ENCODE data around the gene EIF5B. TPM values are rescaled to one million over a fixed set of nuclear protein-coding genes. Genes with fewer than 3 reads are reported as not detected.

EIF5B gene
- total RNA-seq, 1 experiment from 2014 or later: 63.1 TPM

DNA sequence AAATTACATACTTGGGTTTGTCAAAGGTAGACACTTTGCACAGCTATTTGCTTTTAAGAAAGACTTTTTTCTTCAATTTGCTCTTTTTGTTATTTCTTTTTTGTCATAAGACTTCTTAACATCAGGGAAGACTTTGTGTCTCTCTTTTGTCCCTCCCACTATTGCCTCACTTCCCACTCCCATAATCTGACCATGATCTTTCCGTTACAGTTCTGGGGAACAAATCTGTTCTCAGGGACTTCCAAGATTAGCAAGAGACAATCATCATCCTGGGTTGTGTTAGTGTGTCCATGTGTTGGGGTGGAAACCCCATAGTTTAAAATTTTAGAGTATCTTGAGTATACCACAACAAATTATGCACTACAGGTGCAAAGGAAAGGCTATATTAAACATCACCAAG, 77.4 kb downstream of the EIF5B start:
- Mint-ChIP-seq H3K4me3 (ENCODE audit: low read depth, unreplicated experiment) (no peak overlapping the region), H3K9me3 (ENCODE audit: low read depth, unreplicated experiment) (no peaks in the 10 kb centered on the region), H3K27ac (ENCODE audit: unreplicated experiment) (no peak overlapping the region), H3K27me3 (ENCODE audit: unreplicated experiment) (no peaks in the 10 kb centered on the region), H3K4me1 (ENCODE audit: low read depth, unreplicated experiment) (no peaks in the 10 kb centered on the region), H3K36me3 (ENCODE audit: insufficient read depth, unreplicated experiment) (peaks cover 41% of the 10 kb centered on the region)
- CTCF ChIA-PET: no interaction called here
- TF ChIP-seq, protein P1, sequence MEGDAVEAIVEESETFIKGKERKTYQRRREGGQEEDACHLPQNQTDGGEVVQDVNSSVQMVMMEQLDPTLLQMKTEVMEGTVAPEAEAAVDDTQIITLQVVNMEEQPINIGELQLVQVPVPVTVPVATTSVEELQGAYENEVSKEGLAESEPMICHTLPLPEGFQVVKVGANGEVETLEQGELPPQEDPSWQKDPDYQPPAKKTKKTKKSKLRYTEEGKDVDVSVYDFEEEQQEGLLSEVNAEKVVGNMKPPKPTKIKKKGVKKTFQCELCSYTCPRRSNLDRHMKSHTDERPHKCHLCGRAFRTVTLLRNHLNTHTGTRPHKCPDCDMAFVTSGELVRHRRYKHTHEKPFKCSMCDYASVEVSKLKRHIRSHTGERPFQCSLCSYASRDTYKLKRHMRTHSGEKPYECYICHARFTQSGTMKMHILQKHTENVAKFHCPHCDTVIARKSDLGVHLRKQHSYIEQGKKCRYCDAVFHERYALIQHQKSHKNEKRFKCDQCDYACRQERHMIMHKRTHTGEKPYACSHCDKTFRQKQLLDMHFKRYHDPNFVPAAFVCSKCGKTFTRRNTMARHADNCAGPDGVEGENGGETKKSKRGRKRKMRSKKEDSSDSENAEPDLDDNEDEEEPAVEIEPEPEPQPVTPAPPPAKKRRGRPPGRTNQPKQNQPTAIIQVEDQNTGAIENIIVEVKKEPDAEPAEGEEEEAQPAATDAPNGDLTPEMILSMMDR (IDR thresholded peaks at IDR 0.05; ENCODE audit: unreplicated experiment): no peak
- DNase-seq: no peak
- no TSS peak for BruUV-seq (replicated peaks)
- intact Hi-C loops (cut with micrococcal nuclease; ENCODE audit: unreplicated experiment): no loop called here

DNA sequence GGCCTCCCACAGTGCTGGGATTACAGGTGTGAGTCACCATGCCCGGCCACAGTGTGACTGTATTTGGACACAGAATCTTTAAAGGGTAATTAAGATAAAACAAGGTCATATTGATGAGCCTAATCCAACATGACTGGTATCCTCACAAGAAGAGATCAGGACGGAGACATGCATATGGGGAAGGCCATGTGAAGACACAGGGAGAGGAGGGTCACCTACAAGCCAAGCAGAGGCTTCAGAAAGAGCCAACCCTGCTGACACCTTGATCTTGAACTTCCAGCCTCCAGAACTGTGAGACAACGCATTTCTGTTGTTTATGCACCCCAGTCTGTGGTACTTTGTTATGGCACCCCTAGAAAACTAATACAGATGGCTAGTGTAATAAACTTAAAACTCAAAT, 80.2 kb downstream of the EIF5B start:
- Mint-ChIP-seq H3K27me3 (ENCODE audit: unreplicated experiment) (no peaks in the 10 kb centered on the region), H3K27ac (ENCODE audit: unreplicated experiment) (no peak overlapping the region), H3K9me3 (ENCODE audit: low read depth, unreplicated experiment) (no peaks in the 10 kb centered on the region), H3K4me3 (ENCODE audit: low read depth, unreplicated experiment) (no peak overlapping the region), H3K4me1 (ENCODE audit: low read depth, unreplicated experiment) (no peaks in the 10 kb centered on the region), H3K36me3 (ENCODE audit: insufficient read depth, unreplicated experiment) (peaks cover 31% of the 10 kb centered on the region)
- intact Hi-C loops (cut with micrococcal nuclease; ENCODE audit: unreplicated experiment): no loop called here
- CTCF ChIA-PET: no interaction called here
- BruUV-seq (replicated peaks): no TSS peak
- DNase-seq: no peak
- TF ChIP-seq, protein P1 (IDR thresholded peaks at IDR 0.05; ENCODE audit: unreplicated experiment): no peak

DNA sequence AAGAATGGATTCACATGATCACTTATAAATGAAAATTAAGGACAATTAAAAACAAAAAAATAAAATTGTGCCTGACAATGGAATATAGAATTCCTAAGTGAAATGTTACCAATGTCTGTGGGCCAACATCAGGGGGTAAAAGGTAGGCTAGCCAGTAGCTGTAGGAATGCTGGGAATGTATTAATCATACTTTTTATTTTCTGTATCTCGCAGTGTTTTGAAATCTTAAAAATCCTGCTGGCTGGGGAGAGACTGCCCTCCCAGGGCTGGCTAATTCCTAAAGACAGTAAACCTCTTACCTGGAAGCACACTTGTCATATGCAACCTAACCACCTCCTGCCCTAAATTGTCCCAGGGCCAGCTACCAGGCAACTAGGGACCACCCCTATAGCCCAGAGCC, 82.8 kb downstream of the EIF5B start:
- no TSS peak for BruUV-seq (replicated peaks)
- CTCF ChIA-PET: no interaction called here
- Mint-ChIP-seq H3K27me3 (ENCODE audit: unreplicated experiment) (no peaks in the 10 kb centered on the region), H3K9me3 (ENCODE audit: low read depth, unreplicated experiment) (no peaks in the 10 kb centered on the region), H3K4me1 (ENCODE audit: low read depth, unreplicated experiment) (no peaks in the 10 kb centered on the region), H3K4me3 (ENCODE audit: low read depth, unreplicated experiment) (no peak overlapping the region), H3K36me3 (ENCODE audit: insufficient read depth, unreplicated experiment) (peaks cover 13% of the 10 kb centered on the region), H3K27ac (ENCODE audit: unreplicated experiment) (no peak overlapping the region)
- TF ChIP-seq, protein P1 (IDR thresholded peaks at IDR 0.05; ENCODE audit: unreplicated experiment): no peak
- no peak for DNase-seq
- intact Hi-C loops (cut with micrococcal nuclease; ENCODE audit: unreplicated experiment): no loop called here

DNA sequence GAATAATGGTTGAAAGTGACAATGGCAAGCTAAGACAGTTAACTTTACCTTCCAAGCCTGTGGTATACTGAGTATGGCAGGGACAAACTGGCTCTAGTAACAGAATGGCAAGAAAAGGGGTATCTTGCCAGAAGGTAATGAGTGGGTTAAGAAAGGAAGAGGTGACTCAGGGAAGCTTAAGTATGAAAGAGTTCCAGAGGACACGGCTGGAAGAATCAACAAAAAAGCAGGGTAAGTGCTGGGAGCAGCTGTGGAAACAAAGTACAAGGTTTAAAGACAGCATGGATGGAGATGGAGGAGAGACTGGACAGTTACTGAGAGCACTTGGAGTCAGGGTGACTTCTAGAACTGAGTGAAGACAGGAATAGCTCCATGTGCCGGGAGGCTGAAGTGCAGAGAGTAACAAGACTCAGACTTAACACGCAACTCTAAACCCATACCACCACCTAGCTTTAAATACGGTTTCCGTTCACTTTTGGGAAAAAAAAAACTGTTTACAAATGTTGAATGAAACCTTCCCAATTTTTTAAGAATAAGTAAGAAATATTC, 83.6 kb downstream of the EIF5B start:
- no peak for DNase-seq
- Mint-ChIP-seq H3K9me3 (ENCODE audit: low read depth, unreplicated experiment) (no peaks in the 10 kb centered on the region), H3K4me1 (ENCODE audit: low read depth, unreplicated experiment) (no peaks in the 10 kb centered on the region), H3K4me3 (ENCODE audit: low read depth, unreplicated experiment) (no peak overlapping the region), H3K27ac (ENCODE audit: unreplicated experiment) (no peak overlapping the region), H3K36me3 (ENCODE audit: insufficient read depth, unreplicated experiment) (peaks cover 13% of the 10 kb centered on the region), H3K27me3 (ENCODE audit: unreplicated experiment) (no peaks in the 10 kb centered on the region)
- intact Hi-C loops (cut with micrococcal nuclease; ENCODE audit: unreplicated experiment): no loop called here
- BruUV-seq (replicated peaks): no TSS peak
- TF ChIP-seq, protein P1 (IDR thresholded peaks at IDR 0.05; ENCODE audit: unreplicated experiment): no peak
- CTCF ChIA-PET: no interaction called here

All from Calu3 (cell line).